Inflammatory macrophage (primary cell): ENCODE results near the gene OTUB1.
"Not testable (repeated sequence)": the region's sequence is repeated elsewhere in the genome, so short reads cannot be mapped to it uniquely, and the experiment has no call there.

ENCODE experiments used
- DNase-seq, 2 donors: peaks; one replicate each; pipeline ENCODE4 v3.0.0-alpha.2; 2020 to 2022

OTUB1 gene

GRCh38 chr11:64026575-64027205, 40.5 kb downstream of the OTUB1 start:
- DNase-seq, result no peak

GRCh38 chr11:64027651-64028397, 41.6 kb downstream of the OTUB1 start:
- peak; percentile 78 to 83 for DNase-seq

- DNase-seq, result peak in 1 of 2 donors; percentile 4
Measured at GRCh38 chr11:64028398-64029115, 42.3 kb downstream of the OTUB1 start.

GRCh38 chr11:64029773-64030172, 43.5 kb downstream of the OTUB1 start:
- DNase-seq, result no peak

- no peak for DNase-seq
Measured at GRCh38 chr11:64031001-64031400, 44.8 kb downstream of the OTUB1 start.

- no peak for DNase-seq
Measured at GRCh38 chr11:64032050-64032449, 45.8 kb downstream of the OTUB1 start.

- no peak for DNase-seq
Measured at GRCh38 chr11:64034411-64034811, 48.2 kb downstream of the OTUB1 start.

- no peak for DNase-seq
Measured at GRCh38 chr11:64035081-64035524, 48.9 kb downstream of the OTUB1 start.

- no peak for DNase-seq
Measured at GRCh38 chr11:64035576-64035975, 49.3 kb downstream of the OTUB1 start, which contains the start of gene FLRT1. Gene FLRT1, plus strand, starts transcription at chr11:64035931. Its CDS starts 80,337 bp downstream, at chr11:64116268.

- DNase-seq, result no peak
Measured at GRCh38 chr11:64036087-64037026, 50.1 kb downstream of the OTUB1 start.

- no peak for DNase-seq
Measured at GRCh38 chr11:64037027-64037634, 50.9 kb downstream of the OTUB1 start.

GRCh38 chr11:64038500-64038899, 52.3 kb downstream of the OTUB1 start:
- no peak for DNase-seq

- no peak for DNase-seq
Measured at GRCh38 chr11:64039012-64039665, 52.9 kb downstream of the OTUB1 start.

GRCh38 chr11:64040684-64041322, 54.6 kb downstream of the OTUB1 start:
- DNase-seq, result no peak

GRCh38 chr11:64041846-64042245, 55.6 kb downstream of the OTUB1 start:
- no peak for DNase-seq

- no peak for DNase-seq
Measured at GRCh38 chr11:64042301-64042700, 56.1 kb downstream of the OTUB1 start.

- DNase-seq, result no peak
Measured at GRCh38 chr11:64043545-64043944, 57.3 kb downstream of the OTUB1 start.

GRCh38 chr11:64044730-64045393, 58.6 kb downstream of the OTUB1 start:
- DNase-seq, result no peak

- no peak for DNase-seq
Measured at GRCh38 chr11:64045700-64046099, 59.5 kb downstream of the OTUB1 start.

GRCh38 chr11:64047373-64047772, 61.1 kb downstream of the OTUB1 start:
- DNase-seq, result not testable (repeated sequence)
